ENCODE data around the gene MUC2. TPM values are rescaled to one million over a fixed set of nuclear protein-coding genes. Genes with fewer than 3 reads are reported as not detected.

The MUC2 gene
- total RNA-seq, 1 experiment from 2014 or later, result 0.06 TPM

DNA sequence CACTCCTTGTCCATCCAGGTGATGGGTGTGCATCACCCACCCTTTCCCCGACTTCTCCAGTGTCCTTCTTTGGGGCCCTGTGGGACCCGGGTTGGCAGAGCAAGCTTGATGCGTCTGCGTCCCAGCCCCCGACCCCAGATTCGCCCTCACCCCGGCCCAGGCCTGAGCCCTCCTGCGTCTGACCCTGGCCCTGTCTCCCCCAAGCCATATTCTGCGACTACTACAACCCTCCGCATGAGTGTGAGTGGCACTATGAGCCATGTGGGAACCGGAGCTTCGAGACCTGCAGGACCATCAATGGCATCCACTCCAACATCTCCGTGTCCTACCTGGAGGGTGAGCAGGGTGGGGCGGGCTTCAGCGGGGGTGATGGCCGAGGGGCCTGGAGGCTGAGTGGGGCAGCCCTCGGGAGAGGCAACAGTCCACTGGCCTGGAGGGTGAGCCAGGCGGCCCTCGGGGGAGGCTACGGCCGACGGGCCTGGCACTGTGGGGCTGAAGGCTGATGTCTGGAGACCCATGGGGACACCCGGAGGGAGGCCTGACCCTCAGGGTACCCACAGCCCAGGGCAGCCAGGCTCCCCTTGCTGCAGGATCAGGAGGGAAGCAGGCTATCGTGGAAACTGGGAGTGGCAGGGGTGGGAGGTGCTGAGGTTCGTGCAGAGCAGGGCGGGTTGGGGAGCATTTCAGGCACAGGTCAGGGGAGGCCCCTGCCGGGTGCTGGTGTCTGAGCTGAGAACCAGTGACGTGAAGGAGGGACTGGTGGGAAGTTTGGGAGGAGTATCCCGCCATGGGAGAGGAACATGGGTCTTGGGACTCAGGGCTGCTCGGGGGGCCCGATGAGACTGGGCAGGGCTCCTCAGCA, 15.3 kb downstream of the MUC2 start:
- H3K4me1 ChIP-seq, result no peaks in the 10 kb centered on the region
- H3K27me3 ChIP-seq, result no peaks in the 10 kb centered on the region
- no peaks in the 10 kb centered on the region for H3K36me3 ChIP-seq
- DNase-seq, result no peak
- H3K4me3 ChIP-seq, result no peak overlapping the region
- H3K9me3 ChIP-seq (replicated peaks), result no peaks in the 10 kb centered on the region
- no peak overlapping the region for H3K27ac ChIP-seq

DNA sequence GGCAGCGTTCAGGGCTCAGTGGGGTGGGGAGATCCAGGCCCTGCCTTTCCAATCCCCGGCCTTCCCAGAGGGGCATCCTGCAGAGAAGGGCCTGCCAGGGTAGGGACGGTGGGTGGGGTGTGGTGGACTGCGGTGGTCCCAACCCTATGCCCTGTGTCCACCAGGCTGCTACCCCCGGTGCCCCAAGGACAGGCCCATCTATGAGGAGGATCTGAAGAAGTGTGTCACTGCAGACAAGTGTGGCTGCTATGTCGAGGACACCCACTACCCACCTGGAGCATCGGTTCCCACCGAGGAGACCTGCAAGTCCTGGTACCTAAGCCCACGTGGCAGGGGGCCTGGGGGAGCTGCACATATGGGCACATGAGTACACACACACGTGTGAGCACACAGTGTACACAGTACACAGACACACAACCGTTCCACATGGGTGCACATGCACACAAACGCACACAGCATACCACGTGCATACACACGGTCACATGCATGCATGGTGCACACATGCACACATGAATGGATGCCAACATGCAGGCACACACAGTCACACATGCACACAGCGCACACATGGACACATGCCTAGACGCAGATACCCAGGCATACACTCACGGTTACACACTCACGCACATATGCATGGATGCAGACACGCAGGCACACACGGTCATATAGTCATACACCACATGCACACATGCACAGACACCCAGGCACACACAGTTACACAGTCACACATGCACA, 16.1 kb downstream of the MUC2 start:
- no peaks in the 10 kb centered on the region for H3K36me3 ChIP-seq
- no peaks in the 10 kb centered on the region for H3K4me1 ChIP-seq
- no peak overlapping the region for H3K27ac ChIP-seq
- no peaks in the 10 kb centered on the region for H3K9me3 ChIP-seq (replicated peaks)
- no peaks in the 10 kb centered on the region for H3K27me3 ChIP-seq
- no peak for DNase-seq
- H3K4me3 ChIP-seq, result no peak overlapping the region

DNA sequence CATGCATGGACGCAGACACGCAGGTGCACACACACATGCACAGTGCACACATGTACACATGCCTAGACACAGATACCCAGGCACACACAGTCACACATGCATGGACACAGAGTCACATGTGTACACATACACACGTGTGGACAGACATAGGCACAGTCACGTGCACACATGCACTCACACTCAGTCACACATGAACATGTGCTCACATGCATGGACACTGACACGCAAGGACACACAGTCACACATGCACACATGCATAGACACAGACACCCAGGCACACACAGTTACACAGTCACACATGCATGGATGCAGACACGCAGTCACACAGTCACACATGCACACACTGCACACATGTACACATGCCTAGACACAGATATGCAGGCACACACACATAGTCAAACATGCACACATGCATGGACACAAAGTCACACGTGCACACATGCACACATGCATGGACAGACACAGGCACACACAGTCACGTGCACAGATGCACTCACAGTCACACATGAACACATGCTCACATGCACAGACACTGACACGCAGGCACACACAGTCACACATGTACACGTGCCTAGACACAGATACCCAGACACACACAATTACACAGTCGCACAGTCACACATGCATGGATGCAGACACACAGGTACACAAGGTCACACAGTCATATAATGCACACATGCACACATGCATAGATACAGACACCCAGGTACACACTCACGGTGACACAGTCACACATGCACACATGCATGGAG, 16.8 kb downstream of the MUC2 start:
- H3K27ac ChIP-seq, result no peak overlapping the region
- no peaks in the 10 kb centered on the region for H3K9me3 ChIP-seq (replicated peaks)
- no peak overlapping the region for H3K4me3 ChIP-seq
- H3K27me3 ChIP-seq, result no peaks in the 10 kb centered on the region
- H3K36me3 ChIP-seq, result no peaks in the 10 kb centered on the region
- H3K4me1 ChIP-seq, result no peaks in the 10 kb centered on the region
- DNase-seq, result no peak

DNA sequence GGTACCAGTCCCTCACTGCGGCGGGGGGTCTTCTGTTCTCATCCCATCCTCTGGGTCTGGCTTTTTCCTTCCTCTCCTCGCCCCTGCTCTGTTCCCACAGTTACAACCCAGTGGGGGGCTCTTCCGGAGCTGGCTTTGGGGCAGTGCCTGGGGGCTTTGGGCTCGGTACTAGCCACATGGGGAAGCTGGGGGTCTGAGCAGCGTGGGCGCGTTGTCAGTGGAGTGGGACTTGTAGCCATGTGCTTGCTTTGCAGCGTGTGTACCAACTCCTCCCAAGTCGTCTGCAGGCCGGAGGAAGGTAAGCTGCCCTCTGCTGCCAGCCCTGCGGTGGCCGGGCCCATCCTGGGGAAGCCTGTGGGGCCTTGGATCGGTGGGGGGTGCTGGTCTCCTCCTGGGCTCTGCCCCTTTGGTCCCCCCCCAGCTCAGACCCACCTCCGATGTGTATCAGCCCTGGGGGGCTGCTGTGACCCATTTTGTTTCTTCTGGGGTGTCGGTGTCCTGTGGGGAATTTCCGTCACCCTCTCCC, 17.5 kb downstream of the MUC2 start:
- H3K9me3 ChIP-seq (replicated peaks), result no peaks in the 10 kb centered on the region
- no peaks in the 10 kb centered on the region for H3K4me1 ChIP-seq
- no peak for DNase-seq
- no peak overlapping the region for H3K4me3 ChIP-seq
- H3K36me3 ChIP-seq, result no peaks in the 10 kb centered on the region
- H3K27me3 ChIP-seq, result no peaks in the 10 kb centered on the region
- no peak overlapping the region for H3K27ac ChIP-seq

DNA sequence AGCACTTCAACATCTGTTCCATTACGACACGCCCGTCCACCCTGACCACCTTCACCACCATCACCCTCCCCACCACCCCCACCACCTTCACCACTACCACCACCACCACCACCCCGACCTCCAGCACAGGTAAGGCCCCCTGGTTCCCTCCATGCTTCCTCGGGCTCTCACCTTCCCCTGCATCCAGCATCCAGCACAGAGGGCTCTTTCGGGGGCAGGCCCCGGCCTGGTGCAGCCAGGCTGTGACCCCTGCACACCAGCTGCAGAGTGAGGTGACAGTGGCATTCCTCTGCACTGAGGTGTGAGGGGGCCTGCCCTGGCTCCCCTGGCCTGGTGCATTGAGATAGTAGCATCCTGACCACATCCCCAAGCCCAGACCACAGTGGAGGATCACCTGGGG, 18.2 kb downstream of the MUC2 start:
- Histone ChIP-seq H3K27ac (no peak overlapping the region), H3K36me3 (no peaks in the 10 kb centered on the region), H3K4me3 (no peak overlapping the region), H3K9me3 (replicated peaks) (no peaks in the 10 kb centered on the region), H3K27me3 (no peaks in the 10 kb centered on the region), H3K4me1 (no peaks in the 10 kb centered on the region)
- DNase-seq, result no peak

DNA sequence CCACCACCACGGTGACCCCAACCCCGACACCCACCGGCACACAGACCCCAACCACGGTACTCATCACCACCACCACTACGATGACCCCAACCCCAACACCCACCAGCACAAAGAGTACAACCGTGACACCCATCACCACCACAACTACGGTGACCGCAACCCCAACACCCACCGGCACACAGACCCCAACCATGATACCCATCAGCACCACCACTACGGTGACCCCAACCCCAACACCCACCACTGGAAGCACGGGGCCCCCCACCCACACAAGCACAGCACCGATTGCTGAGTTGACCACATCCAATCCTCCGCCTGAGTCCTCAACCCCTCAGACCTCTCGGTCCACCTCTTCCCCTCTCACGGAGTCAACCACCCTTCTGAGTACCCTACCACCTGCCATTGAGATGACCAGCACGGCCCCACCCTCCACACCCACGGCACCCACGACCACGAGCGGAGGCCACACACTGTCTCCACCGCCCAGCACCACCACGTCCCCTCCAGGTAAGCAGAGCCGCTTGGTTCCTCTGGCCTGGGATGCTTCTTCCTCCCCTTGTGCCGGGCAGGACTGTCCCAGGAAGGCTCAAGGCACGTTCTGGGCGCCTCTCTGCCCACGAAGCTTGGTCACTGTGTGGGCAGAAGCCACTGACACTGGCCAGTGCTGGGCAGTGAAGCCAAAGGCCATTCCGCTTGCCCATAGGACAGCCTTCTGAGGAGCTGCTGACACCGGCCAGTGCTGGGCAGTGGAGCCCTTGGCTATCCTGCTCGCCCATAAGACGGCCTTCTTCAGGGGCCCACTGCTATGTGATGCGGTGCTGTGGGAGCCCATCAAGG, 25.1 kb downstream of the MUC2 start:
- Histone ChIP-seq H3K27me3 (no peaks in the 10 kb centered on the region), H3K9me3 (replicated peaks) (no peaks in the 10 kb centered on the region), H3K36me3 (no peaks in the 10 kb centered on the region), H3K27ac (no peak overlapping the region), H3K4me3 (no peak overlapping the region), H3K4me1 (no peaks in the 10 kb centered on the region)
- DNase-seq, result no peak

DNA sequence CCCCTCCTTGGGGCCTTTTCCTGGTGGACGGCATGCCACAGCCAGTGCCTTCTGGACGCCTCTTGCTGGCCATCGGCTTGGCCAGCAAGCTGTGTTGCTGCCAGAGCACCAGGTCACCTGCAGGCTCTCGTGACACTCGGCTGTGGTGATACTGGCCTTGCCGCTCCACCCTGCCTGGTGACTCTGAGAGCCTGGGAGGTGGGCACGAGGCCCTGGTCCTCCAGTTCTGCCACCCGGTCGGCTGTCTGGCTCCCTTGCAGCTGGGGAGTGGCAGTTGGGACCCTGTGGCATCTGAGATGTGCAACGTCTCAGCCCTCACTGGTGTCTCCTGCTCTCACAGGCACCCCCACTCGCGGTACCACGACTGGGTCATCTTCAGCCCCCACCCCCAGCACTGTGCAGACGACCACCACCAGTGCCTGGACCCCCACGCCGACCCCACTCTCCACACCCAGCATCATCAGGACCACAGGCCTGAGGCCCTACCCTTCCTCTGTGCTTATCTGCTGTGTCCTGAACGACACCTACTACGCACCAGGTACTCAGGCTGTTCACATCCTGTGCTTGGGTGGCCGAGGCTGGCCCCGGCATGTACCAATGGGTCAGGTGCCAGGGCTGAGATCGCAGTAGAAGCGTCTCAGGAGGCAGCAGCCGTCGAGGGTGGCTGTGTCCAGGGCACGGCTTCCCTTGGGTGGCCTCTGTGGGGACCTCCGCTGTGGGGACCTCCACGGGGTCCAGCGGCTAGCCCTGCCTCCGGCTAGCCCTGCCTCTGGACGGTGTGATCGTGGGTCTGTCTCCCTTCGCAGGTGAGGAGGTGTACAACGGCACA, 26.0 kb downstream of the MUC2 start:
- no peaks in the 10 kb centered on the region for H3K9me3 ChIP-seq (replicated peaks)
- H3K36me3 ChIP-seq, result no peaks in the 10 kb centered on the region
- H3K27me3 ChIP-seq, result no peaks in the 10 kb centered on the region
- no peak overlapping the region for H3K4me3 ChIP-seq
- no peak for DNase-seq
- H3K4me1 ChIP-seq, result no peaks in the 10 kb centered on the region
- H3K27ac ChIP-seq, result no peak overlapping the region

DNA sequence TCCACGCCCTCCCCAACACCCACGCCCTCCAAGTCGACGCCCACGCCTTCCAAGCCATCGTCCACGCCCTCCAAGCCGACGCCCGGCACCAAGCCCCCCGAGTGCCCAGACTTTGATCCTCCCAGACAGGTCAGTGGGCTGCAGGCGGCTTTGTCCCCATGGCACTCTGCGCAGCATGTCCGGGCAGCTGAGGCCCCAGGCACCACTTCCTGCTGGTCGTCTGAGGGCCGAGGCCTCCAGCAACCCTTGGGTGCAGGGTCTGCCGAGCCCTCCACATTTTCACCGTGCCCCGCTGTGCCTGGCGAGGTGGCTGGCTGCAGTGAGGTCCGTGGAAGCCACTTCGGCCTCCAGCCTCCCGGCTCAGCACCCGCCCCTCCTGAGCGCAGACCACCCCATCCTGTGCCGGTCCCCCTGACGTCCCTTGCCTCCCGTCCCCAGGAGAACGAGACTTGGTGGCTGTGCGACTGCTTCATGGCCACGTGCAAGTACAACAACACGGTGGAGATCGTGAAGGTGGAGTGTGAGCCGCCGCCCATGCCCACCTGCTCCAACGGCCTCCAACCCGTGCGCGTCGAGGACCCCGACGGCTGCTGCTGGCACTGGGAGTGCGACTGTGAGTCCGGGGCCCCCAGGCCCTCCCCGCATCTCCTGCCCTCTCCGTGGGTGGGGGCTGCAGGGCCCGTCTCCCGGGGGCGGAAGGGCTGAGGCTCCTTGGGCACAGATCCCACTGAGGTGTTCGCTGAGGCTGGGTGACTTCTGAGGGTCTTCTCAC, 26.8 kb downstream of the MUC2 start:
- no peaks in the 10 kb centered on the region for H3K9me3 ChIP-seq (replicated peaks)
- no peak overlapping the region for H3K27ac ChIP-seq
- no peaks in the 10 kb centered on the region for H3K4me1 ChIP-seq
- H3K27me3 ChIP-seq, result no peaks in the 10 kb centered on the region
- no peak overlapping the region for H3K4me3 ChIP-seq
- H3K36me3 ChIP-seq, result no peaks in the 10 kb centered on the region
- no peak for DNase-seq

DNA sequence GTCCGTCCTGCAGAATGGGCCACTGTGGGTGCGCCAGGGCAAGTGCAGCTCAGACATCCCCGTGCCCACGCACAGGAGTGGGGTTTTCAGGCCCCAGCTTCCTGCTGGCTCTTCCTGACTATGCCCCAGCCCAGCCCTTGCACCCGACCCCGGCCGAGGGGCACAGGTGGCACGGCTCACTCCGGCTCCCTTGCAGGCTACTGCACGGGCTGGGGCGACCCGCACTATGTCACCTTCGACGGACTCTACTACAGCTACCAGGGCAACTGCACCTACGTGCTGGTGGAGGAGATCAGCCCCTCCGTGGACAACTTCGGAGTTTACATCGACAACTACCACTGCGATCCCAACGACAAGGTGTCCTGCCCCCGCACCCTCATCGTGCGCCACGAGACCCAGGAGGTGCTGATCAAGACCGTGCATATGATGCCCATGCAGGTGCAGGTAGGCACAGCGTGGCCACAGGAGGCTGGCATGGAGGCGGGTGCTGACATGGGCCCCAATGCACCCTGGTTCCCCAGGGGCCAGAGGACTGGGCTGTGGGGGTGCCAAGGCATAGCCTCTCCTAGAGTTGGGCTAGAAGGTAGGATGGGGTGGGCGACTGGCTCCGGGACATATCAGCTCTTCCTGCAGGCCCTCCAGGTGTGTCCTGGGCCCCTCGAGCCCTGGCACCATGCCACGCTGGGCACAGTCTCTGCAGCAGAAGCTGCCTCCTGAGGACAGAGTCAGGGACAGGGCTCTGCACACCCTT, 27.7 kb downstream of the MUC2 start:
- Histone ChIP-seq H3K27ac (no peak overlapping the region), H3K36me3 (no peaks in the 10 kb centered on the region), H3K27me3 (no peaks in the 10 kb centered on the region), H3K4me3 (no peak overlapping the region), H3K4me1 (no peaks in the 10 kb centered on the region), H3K9me3 (replicated peaks) (no peaks in the 10 kb centered on the region)
- DNase-seq, result no peak

DNA sequence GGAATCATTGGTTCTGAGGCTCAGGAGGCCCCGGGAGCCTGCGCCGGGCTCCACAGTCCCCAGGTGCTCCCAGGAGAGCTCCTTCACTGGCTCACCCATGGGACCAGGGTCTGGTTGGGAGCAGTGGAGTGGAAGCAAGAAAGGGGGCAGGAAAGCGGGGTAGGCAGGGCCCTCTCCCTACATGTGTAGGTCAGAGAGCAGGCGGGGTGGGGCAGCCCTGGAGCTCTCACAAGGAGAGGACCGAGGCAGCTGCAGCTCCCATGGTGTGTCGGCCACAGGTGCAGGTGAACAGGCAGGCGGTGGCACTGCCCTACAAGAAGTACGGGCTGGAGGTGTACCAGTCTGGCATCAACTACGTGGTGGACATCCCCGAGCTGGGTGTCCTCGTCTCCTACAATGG, 28.3 kb downstream of the MUC2 start:
- DNase-seq, result no peak
- Histone ChIP-seq H3K4me3 (no peak overlapping the region), H3K4me1 (no peaks in the 10 kb centered on the region), H3K27me3 (no peaks in the 10 kb centered on the region), H3K36me3 (no peaks in the 10 kb centered on the region), H3K9me3 (replicated peaks) (no peaks in the 10 kb centered on the region), H3K27ac (no peak overlapping the region)

DNA sequence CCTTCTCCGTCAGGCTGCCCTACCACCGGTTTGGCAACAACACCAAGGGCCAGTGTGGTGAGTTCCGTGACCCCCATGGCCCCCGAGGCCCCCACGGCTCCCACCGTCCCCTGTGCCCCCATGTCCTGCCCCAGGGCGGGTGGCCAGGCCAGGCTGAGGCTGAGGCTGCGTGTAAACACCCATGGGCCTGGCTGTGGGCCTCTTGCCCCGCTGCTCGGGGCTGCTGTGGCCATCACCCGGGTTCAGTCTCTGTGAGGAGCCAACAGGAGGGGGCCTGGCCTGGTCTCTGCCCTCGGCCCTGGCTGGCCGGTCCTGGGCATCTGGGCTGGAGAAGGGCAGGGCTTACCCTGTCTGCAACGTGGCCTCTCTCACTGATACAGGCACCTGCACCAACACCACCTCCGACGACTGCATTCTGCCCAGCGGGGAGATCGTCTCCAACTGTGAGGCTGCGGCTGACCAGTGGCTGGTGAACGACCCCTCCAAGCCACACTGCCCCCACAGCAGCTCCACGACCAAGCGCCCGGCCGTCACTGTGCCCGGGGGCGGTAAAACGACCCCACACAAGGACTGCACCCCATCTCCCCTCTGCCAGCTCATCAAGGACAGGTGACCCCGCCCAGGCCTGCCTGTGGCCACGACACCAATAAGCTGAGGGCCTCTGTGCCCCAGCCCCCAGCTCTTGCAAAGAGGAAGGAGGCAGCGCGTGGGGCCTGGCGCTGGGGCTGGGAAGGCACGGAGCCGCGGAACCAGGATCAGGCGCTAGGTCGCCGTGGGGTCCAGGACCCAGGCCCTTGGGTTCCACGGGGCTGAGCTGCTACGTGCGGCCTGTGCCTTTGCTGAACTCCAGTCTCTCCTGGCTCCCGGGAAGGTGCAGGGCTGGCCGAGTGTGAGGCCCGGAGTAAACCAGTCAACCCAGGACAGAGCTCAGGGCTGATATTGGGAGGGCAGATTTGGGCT, 29.0 kb downstream of the MUC2 start:
- no peak for DNase-seq
- H3K9me3 ChIP-seq (replicated peaks), result no peaks in the 10 kb centered on the region
- H3K36me3 ChIP-seq, result no peaks in the 10 kb centered on the region
- H3K27me3 ChIP-seq, result no peaks in the 10 kb centered on the region
- H3K4me1 ChIP-seq, result no peaks in the 10 kb centered on the region
- H3K4me3 ChIP-seq, result no peak overlapping the region
- H3K27ac ChIP-seq, result no peak overlapping the region

All from SJCRH30 (cell line).